ENCODE results near the gene LIPG.
"Not testable (repeated sequence)": the region's sequence is repeated elsewhere in the genome, so short reads cannot be mapped to it uniquely, and the experiment has no call there.

LIPG gene

DNA sequence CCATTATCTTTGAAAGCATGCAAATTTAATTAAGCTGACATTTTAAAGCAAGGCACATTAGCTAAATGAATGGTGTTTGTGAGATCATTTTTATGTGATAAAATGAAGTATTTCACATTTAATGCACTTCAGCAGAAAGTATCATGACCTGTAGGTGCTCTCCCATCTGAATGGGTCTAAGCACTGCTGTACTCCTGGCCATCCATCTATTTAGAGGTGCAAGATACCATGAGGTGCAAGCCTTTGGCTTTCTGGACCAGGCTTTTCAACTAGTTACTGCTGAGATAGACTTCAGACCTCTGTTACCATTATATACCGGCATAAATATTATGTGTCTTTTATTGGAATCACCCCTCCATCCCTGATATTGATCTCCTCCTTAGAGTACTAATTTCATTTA lies 15.6 kb upstream of the LIPG start:
- FAIRE-seq: no peak
- DNase-seq (ENCODE audit: insufficient read length, low spot score): no peak

DNA sequence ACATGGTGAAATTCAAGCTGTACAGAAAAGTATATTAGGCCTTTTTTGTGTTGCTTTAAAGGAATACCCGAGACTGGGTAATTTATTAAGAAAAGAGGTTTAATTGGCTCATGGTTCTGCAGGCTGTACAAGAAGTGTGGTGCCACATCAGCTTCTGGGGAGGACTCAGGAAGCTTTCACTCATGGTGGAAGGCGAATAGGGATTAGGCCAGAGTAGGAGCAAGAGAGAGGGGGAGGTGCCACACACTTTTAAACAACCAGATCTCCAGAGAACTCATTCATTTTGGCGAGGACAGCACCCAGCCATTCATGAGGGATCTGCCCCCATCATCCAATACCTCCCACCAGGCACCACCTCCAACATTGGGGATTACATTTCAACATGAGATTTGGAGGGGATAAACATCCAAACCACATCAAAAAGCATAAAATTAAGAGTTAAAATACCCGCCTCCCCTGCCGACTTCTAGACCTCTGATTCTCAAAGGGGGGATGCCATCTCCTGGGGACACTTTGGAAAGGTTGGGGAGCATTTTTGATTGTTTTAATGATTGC lies 15.1 kb upstream of the LIPG start:
- FAIRE-seq (no peak), DNase-seq (ENCODE audit: insufficient read length, low spot score) (no peak)

- no peak for DNase-seq (ENCODE audit: insufficient read length, low spot score)
- FAIRE-seq: no peak
Measured at GRCh38 chr18:49547701-49548100, 14.2 kb upstream of the LIPG start.

- FAIRE-seq: no peak
- no peak for DNase-seq (ENCODE audit: insufficient read length, low spot score)
Measured at GRCh38 chr18:49548229-49548636, 13.6 kb upstream of the LIPG start.

GRCh38 chr18:49550621-49551339 lies 11.1 kb upstream of the LIPG start:
- no peak for DNase-seq (ENCODE audit: insufficient read length, low spot score)
- no peak for FAIRE-seq

- FAIRE-seq: no peak
- DNase-seq (ENCODE audit: insufficient read length, low spot score): no peak
Measured at GRCh38 chr18:49553003-49553402, 8.9 kb upstream of the LIPG start.

GRCh38 chr18:49555641-49556040 lies 6.2 kb upstream of the LIPG start:
- DNase-seq (ENCODE audit: insufficient read length, low spot score) (no peak), FAIRE-seq (no peak)

DNA sequence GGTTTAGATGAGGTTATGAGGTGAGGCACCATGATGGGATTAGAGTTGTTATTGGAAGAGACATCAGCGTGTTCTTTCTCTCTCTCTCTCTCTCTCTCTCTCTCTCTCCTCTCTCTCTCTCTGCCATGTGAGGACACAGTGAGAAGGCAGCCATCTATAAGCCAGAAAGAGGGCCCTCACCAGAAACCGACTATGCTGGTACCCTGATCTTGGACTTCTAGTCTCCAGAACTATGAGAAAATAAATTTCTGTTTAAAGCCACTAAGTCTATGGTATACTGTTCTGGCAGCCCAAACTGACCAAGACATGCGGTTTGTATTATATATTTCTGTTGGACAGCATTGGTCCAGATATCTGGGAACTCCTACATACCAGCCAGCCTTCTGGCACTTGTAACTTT lies 3.5 kb upstream of the LIPG start:
- DNase-seq (ENCODE audit: insufficient read length, low spot score) (no peak), FAIRE-seq (no peak)

GRCh38 chr18:49559326-49559931 lies 2.4 kb upstream of the LIPG start:
- peak; percentile 48 for FAIRE-seq

DNA sequence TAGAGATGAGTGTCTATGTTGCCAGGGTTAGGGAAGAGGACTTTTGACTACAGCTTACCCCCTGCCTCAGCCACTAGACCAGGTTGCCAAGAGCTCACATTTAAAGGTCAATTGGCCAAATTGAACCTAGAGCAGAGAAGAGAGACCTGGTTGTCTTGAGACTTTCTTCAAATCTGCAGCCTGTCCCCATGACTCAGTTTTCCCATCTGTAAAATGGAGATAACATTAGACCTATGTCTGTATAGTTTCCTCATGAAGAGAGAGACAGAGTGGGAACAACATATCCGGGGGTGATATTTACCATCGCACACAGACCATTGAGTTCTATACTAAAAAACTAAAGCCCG lies 1.6 kb upstream of the LIPG start:
- DNase-seq (ENCODE audit: insufficient read length, low spot score) (no peak), FAIRE-seq (no peak)

More at GRCh38 chr18:49559326-49559931, 2.4 kb upstream of the LIPG start:
- not testable (repeated sequence) for DNase-seq (ENCODE audit: insufficient read length, low spot score)

DNA sequence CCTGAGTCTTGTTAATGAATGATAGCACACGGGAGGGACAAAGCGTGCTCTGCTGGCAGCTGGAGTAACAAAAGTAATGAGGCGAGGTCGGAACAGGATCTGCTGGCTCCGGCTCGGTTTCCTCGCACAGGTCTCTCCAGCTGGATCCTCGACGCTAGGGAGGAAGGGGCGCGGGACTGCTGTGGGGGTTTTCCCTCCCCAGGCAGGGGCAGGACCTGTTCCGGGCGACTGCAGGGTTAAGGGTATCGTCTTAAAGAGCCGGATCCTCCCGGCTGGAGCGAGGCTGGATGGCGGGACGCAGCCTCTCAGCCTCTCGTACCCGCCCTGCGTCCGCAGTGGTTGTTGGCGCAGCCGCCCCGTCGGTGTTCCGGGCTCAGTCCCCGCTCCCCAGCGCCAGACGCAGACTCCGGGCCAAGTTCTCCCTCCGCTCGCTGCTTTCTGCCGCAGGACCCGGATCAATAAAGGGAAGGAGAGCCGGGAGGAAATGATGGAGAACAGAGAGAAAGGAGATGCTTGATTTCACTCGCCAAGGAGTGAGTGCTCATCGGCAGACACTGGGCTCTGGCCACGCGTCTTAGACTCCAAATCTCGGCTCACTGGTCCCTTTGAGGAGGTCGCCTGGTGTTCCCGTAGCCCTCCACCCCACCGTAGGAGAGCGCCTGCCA lies 1.1 kb upstream of the LIPG start:
- no peak for DNase-seq (ENCODE audit: insufficient read length, low spot score)
- no peak for FAIRE-seq

- FAIRE-seq: no peak
- no peak for DNase-seq (ENCODE audit: insufficient read length, low spot score)
Measured at GRCh38 chr18:49562481-49563129, 748 bp downstream of the LIPG start.

DNA sequence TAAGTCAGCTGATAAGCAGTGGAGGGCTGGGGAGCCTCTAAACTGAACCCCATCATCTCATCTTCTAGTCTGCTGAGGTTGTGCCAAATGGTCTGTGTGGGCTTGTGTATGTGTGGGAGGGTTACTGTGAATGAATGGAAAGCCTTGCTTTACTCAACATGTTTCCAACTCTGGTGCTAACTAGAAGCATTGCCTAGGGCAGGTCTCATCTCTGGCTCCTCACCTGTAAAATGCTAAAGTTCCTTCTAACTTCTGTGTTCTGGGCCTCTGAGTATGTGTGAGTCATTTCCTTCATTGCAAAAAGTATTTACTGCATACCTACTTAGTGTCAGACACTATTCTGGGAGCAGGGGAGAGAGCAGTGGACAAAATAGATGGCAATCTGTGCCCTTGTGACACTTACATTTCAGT lies 1.3 kb downstream of the LIPG start:
- DNase-seq (ENCODE audit: insufficient read length, low spot score): no peak

DNA sequence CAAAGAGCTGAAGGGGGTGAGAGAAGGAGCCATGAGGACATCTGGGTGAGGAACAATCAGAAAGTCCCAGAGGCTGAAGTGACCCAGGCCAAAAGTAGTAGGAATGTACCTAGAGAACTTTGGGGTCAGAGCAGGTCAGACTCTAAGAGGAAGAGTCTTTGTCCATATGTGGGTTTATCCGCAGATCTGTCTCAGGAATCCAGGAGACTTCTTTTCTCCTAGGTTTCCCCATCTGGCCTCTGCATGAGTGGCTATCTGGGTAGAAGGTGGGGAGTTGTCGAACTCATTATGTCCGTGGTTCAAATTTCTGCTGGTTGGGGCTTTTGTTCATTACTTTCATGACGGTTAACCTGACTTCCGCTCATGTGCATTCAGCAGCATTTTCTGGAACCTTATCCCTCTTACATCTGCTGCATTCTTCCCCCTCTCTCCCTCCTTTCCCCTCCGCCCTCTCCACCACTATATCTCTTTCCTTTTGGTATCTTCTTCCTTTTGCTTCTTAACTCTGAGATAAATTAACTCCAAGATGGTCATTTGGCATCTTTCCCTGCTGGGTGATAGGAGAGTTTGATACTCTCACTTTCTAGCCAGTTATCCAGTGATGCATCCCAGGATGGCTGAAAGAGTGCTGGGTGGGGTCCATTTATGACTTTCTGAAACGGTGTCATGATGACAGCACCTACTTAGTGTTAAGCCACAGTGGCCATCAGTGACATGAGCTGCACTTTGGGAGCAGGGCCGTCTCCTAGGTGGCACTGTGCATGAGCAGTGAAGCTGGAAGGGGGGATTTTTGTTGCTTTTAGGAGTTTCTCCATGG lies 2.1 kb downstream of the LIPG start:
- DNase-seq (ENCODE audit: insufficient read length, low spot score) (no peak), FAIRE-seq (no peak)

More for the DNA sequence above, 1.3 kb downstream of the LIPG start:
- FAIRE-seq: no peak

DNA sequence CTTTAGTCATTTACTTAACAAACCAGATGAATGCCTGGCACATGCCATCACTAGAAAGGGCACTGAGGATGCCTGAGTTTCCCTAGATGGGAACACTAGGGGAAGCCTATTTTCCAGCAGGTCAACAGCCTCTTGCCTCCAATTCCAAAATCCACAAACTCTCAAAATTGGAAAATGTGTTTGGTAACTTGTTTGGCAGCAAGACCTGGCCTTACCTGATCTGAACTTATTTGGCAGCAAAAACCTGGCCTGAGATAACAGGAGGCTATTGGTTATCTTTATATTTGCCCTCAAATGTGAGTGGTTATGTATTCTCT lies 2.6 kb downstream of the LIPG start:
- no peak for FAIRE-seq

GRCh38 chr18:49565101-49565500 lies 3.2 kb downstream of the LIPG start:
- DNase-seq (ENCODE audit: insufficient read length, low spot score): no peak
- FAIRE-seq: no peak

More for the DNA sequence above, 2.6 kb downstream of the LIPG start:
- no peak for DNase-seq (ENCODE audit: insufficient read length, low spot score)

DNA sequence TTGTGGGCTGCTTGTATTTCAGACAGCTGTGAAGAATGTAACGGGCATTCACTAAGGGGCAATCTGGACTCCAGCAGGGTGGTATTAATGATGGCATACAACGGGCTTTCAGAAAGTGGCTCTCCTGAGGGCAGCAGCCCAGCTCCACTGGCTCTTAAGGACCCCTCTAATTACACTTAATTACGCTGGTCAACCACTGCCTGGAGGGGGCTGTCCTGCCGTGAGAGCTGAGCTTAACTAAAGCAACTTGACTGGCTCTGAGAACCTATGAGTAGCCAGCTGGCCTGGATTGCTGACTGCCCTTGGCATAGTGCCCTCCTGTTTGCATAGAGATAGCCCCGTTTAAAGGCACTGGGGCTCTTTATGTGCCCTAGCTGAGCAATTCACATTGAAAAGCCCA lies 3.8 kb downstream of the LIPG start:
- DNase-seq (ENCODE audit: insufficient read length, low spot score) (no peak), FAIRE-seq (no peak)

- DNase-seq (ENCODE audit: insufficient read length, low spot score) (no peak), FAIRE-seq (no peak)
Measured at GRCh38 chr18:49566217-49566770, 4.4 kb downstream of the LIPG start.

GRCh38 chr18:49566985-49567384 lies 5.1 kb downstream of the LIPG start:
- DNase-seq (ENCODE audit: insufficient read length, low spot score) (no peak), FAIRE-seq (no peak)

DNA sequence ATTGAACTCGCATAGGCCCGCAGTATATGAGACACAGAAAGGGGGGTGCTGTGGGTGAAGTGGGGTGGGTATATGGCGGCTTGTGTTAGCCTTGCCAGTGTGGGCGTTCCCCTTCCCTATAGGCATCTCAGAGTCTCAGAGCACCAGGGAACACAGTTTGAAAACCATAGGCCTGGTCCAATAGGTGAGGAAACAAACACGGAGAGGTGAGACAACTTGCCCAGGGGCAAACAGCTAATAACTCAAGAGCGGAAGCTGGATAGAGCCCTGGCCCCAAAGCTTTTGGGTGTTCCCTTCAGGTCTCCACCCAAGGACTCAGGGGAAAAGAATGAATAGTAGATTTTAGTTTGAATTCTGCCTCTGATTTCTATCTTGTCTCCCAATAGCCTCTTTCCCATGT lies 7.9 kb downstream of the LIPG start:
- FAIRE-seq (no peak), DNase-seq (ENCODE audit: insufficient read length, low spot score) (no peak)

Measured in GM19239 (cell line).